Esophagus squamous epithelium (tissue), 5 donors: ENCODE measurements around the gene AIG1. TPM values are rescaled to one million over a fixed set of nuclear protein-coding genes. Genes with fewer than 3 reads are reported as not detected.

Experiments used
- DNase-seq: peaks from one replicate; lab custom pipeline; 2025; lab: John Stamatoyannopoulos, UW
- H3K27ac ChIP-seq, 4 donors: fragments of 200-600 bp; sonication (generic); one replicate each; pipeline ENCODE4 v1.5.1; 2016 to 2019; ENCODE audit warnings: mild to moderate bottlenecking in 1 of 4
- H3K27me3 ChIP-seq, 4 donors: fragments of 200-600 bp; sonication (generic); 1 replicate in 3 of 4; 2 replicates in 1 of 4; pipeline versions ENCODE4 v1.5.1 to v1.6.0; 2017 to 2021; ENCODE audit warnings: antibody characterized with exemption in 1 of 4
- H3K36me3 ChIP-seq, 3 donors: fragments of 200-600 bp; sonication (generic); one replicate each; pipeline ENCODE4 v1.5.1; 2016 to 2019
- H3K4me1 ChIP-seq, 3 donors: fragments of 200-600 bp; sonication (generic); one replicate each; pipeline ENCODE4 v1.5.1; 2017 to 2019
- H3K4me3 ChIP-seq, 4 donors: fragments of 200-600 bp; sonication (generic); 1 replicate in 3 of 4; 2 replicates in 1 of 4; pipeline ENCODE4 v1.5.1; 2016 to 2019; ENCODE audit warnings: mild to moderate bottlenecking in 2 of 4, moderate library complexity in 1 of 4
- H3K9me3 ChIP-seq, 3 donors: fragments of 200-600 bp; sonication (generic); one replicate each; pipeline ENCODE4 v1.5.1; 2016 to 2019
- CTCF ChIP-seq, 6 experiments: fragments of 450-650 bp in 4 of 6; fragments of 200-600 bp in 2 of 6; sonication (generic) in 2 of 6; IDR thresholded peaks; one replicate each; pipeline ENCODE4 v1.5.1; 2016 to 2019; ENCODE audit warnings: antibody characterized with exemption in 6 of 6, mild to moderate bottlenecking in 4 of 6, moderate library complexity in 4 of 6
- POLR2A ChIP-seq, 4 donors: fragments of 450-650 bp; IDR thresholded peaks; one replicate each; pipeline ENCODE4 v1.6.1; 2017; ENCODE audit warnings: antibody characterized with exemption in 4 of 4, mild to moderate bottlenecking in 4 of 4, moderate library complexity in 3 of 4
- WGBS, 2 donors: methylation state at CpG; one replicate each; pipeline ENCODE4 v1.1.5; 2018; 5-methylcytosine and 5-hydroxymethylcytosine counted together
- intact Hi-C: fragments of 100-400 bp; cut with DNase I; formaldehyde crosslinking; loops from one replicate; pipeline ENCODE4 v1.15.0; 2022
- total RNA-seq, 4 donors: library from RNA; depleted of rRNA; stranded (reverse); fragments of >200 nt; gene quantifications; one replicate each; pipeline ENCODE4 v1.1.0, GENCODE V29; 2016
- donor health status: DM: yes; HTN: yes; CAD: no.

The AIG1 gene
- total RNA-seq, 4 donors from 2014 or later: 29.1 to 30.5 (median 29.9) TPM

- intact Hi-C loops: no loop called here
- Histone ChIP-seq H3K9me3 (no peaks in the 10 kb centered on the region), H3K4me1 (peaks cover 0 to 11% (median 0%) of the 10 kb centered on the region in 3 donors), H3K27ac (no peak overlapping the region), H3K4me3 (no peak overlapping the region), H3K27me3 (no peaks in the 10 kb centered on the region), H3K36me3 (no peaks in the 10 kb centered on the region)
- DNase-seq: no peak
- no peak for TF ChIP-seq POLR2A (IDR thresholded peaks at IDR 0.05)
- TF ChIP-seq CTCF (IDR thresholded peaks at IDR 0.05): no peak
- 68 to 89% methylated on average over 4 of the region's 4 CpGs for WGBS, 2 donors
Observed at GRCh38 chr6:143322386-143322785, 261.7 kb downstream of the AIG1 start.

- no peaks in the 10 kb centered on the region for H3K9me3 ChIP-seq
- no peaks in the 10 kb centered on the region for H3K27me3 ChIP-seq
- H3K36me3 ChIP-seq: no peaks in the 10 kb centered on the region
- no peak for DNase-seq
- 66 to 86% methylated on average over 3 of the region's 3 CpGs for WGBS, 2 donors
- peaks cover 0 to 17% (median 0%) of the 10 kb centered on the region in 3 donors for H3K4me1 ChIP-seq
- TF ChIP-seq CTCF (IDR thresholded peaks at IDR 0.05) (no peak), POLR2A (IDR thresholded peaks at IDR 0.05) (no peak)
- intact Hi-C loops: no loop called here
- no peak overlapping the region for H3K27ac ChIP-seq
- no peak overlapping the region for H3K4me3 ChIP-seq
Observed at GRCh38 chr6:143323729-143324470, 263.2 kb downstream of the AIG1 start.

GRCh38 chr6:143325379-143326140, 264.9 kb downstream of the AIG1 start:
- Histone ChIP-seq H3K27ac (no peak overlapping the region), H3K4me1 (peaks cover 0 to 25% (median 0%) of the 10 kb centered on the region in 3 donors), H3K9me3 (no peaks in the 10 kb centered on the region), H3K4me3 (no peak overlapping the region), H3K36me3 (no peaks in the 10 kb centered on the region), H3K27me3 (no peaks in the 10 kb centered on the region)
- TF ChIP-seq POLR2A (IDR thresholded peaks at IDR 0.05): no peak
- TF ChIP-seq CTCF (IDR thresholded peaks at IDR 0.05): no peak
- no peak for DNase-seq
- 50 to 76% methylated on average over 1 of the region's 1 CpG for WGBS, 2 donors
- intact Hi-C loops: no loop called here

GRCh38 chr6:143328876-143329275, 268.2 kb downstream of the AIG1 start:
- 33 to 48% methylated on average over 1 of the region's 1 CpG for WGBS, 2 donors

More at GRCh38 chr6:143328876-143329275, 268.2 kb downstream of the AIG1 start:
- Histone ChIP-seq H3K36me3 (no peaks in the 10 kb centered on the region), H3K9me3 (no peaks in the 10 kb centered on the region), H3K4me3 (no peak overlapping the region), H3K27me3 (no peaks in the 10 kb centered on the region), H3K4me1 (peaks cover 0 to 42% (median 5%) of the 10 kb centered on the region in 3 donors), H3K27ac (peak overlapping the region in 2 of 4 donors; percentile 42 to 61)
- intact Hi-C loops: no loop called here
- TF ChIP-seq CTCF (IDR thresholded peaks at IDR 0.05) (no peak), POLR2A (IDR thresholded peaks at IDR 0.05) (no peak)
- no peak for DNase-seq
